DMS53 treated with DMSO at 0.1 percent for 48 hours (cell line): ENCODE results near the gene SPACA9.

Experiments
- DNase-seq: peaks from one replicate; lab custom pipeline; 2025; ENCODE audit not compliant: unreplicated experiment; lab: John Stamatoyannopoulos, UW

The SPACA9 gene

DNA sequence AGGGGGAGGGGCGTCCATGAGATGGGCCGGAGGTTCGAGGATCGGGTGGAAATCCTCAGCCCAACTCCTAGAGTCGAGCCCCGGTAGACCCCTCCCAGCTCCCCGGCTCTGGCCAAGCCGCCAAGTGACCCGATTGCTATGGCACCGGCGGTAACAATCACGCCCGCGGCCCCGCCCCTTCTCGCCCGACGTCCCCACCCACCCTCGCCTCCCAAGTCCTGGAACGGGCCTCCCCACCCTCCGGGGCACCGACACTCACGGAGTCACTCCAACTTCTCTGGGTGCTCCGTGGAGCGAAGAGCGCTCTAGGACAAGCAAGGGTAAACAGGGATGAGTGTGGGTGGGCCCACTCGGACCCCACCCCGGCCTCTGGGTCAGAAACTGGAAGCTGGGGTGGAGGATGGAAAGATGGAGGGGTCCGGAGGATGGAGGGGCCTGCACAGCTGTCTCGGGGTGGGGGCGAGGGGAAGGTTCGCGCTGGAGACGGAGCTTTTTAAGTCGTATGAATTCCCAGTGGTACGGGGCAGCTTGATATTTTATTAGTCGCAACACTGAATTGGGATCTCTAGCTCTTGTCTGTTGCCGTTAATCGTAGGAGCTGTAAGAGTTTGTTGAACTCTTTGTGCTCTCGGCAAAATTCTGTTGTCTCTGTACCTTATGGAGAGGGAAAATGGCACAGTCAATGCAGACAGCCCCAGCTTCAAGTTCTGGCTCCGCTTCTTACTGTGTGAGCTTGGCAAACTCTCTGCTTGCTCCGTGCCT, at the start of gene SPACA9:
Gene SPACA9, plus strand, starts transcription at position 204 of the 762 bp plus-strand sequence. CDS start 5,050 bp downstream, outside the sequence.
- DNase-seq, result peak; percentile 10

- DNase-seq, result no peak
Observed at GRCh38 chr9:132832171-132832881, 46.4 kb upstream of the SPACA9 start.

DNA sequence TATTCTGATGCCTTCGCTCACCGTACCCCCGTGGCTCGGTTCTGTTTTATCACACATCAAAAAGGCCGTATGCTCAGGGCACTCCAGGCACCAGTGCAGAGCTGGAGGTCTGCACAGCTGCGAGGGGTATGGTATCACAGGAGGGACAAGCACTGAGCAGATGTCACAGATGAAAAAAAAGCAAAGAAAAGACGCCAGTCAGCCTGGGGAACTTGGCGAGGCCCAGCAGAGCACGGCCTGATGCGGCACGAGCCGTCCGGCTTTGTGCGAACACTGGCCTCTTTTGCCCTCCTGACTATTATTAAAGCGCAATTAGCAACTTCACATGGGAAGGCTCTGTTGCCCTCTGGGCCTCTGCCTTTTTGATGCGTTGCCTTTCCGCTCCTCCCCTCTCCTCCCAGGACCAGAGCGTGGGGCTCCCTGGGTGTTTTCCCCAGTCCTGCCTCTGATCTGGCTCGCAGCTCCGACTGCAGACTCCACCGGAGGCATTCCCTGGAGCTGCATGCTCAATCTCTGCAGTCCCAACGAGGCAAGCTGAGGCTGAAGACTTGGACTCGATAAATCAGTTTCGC, 45.1 kb upstream of the SPACA9 start:
- no peak for DNase-seq

DNA sequence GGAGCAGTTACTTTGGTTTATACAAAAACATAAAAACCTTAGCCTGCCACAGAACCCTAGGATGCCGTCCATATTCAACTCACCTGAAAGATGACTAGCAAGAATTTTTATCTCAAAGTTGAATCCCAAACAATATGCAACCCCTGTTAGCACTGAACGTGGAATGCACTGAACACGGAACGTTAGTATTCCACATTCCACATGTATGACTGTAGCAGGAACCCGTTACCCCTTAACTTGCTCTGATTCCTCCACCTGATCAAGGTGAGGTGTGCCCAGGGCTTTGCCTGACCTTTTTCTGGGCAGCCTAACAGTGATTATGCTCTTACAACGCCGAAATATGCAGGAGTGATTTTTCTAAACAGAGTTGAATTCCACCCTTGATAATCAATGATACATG, 44.4 kb upstream of the SPACA9 start:
- DNase-seq, result no peak

DNA sequence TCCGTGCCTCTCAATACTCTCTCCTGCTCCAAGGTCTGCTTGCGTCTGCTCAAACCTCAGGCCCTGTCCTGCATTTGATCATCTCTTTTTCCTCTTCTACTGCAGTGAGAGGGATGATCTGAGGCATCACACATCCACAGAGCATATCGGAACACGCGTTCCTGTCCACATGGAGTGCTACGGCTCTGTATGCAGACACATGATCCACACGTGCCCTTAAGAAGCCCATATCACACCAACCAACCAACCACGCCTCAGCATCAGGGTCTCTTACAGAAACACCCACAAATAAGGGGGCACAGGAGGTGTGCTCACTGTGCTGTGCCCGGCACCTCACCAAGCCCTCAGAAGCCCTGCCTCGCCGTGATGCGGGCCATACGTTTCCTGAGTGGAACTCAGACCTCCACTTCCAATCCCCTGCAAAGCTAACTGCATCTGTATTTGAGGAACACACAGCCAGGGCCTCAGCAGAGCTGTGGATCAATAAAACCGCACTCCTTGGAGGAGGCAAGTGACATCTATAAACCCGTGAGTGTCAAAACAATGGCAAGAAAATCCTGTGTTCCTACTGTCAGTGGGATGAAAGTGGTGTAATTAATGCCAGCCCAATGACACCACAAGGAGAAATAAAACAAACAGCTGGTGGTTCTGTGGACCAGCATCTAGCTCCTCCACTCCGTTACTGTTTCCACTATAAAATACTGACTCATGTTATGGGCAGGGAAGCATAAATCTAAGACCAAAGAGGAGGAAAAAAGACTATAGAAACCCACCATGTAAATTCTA, 41.0 kb upstream of the SPACA9 start:
- DNase-seq, result no peak

DNA sequence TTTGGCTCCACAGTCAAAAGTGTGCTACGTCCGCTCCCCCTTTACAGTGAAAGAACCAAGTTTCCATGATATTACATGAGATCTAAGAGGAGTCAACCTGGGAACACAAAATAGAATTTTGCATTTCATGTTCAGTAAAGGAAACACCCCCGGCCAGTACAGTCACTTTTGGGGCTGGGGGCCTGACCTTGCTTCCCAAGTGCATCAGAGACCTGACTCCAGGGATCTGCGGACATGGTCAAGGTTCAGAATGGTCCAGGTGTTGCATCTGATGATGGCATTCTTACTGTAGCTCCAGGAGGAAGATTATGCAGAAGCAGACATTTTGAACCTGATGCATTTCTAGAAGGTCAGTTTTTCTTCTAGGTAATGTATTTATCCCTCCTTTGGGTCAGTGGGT, 40.4 kb upstream of the SPACA9 start:
- DNase-seq, result no peak

- DNase-seq, result no peak
Observed at GRCh38 chr9:132840980-132841379, 37.7 kb upstream of the SPACA9 start.

DNA sequence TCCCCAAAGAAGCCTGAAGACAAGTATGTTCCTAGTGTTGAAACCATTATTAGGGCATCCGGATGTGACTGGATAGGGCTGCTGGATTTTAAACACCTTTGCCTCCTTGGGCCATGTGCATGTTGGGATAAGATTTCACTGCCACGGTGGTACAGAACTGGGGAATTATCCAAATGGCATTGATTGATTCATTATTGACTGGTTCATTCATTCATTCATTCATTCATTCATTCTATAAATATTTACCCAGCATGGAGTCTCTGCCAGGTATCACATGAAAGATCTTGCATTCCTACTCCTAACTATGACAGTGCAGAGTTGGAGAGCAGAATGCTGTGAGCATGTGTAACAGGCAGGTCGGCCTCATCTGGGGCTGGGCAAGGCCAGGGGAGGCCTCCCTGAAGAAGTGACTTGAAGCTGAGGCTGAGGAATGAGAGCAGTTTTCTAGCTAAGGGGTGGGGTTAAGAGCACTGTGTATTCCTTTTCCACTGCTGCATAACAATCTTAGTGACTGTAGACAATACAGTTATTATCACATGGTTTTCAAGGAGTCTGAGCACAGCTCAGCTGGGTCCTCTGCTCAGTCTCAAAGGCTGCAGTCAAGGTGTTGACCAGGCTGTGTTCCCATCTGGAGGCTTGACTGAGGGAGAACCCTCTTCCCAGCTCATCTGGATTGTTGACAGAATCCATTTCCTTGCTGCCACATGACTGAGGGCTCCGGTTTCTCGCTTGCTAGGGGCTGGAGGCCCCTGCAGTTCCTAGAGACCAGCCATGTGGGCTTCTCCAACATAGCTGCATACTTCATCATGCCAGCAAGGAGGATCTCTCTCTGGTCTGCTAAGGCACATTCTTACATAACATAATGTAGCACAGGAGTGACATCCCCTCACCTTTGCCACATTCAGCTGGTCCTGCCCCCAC, 36.3 kb upstream of the SPACA9 start:
- no peak for DNase-seq

- no peak for DNase-seq
Observed at GRCh38 chr9:132846109-132846917, 32.4 kb upstream of the SPACA9 start.

DNA sequence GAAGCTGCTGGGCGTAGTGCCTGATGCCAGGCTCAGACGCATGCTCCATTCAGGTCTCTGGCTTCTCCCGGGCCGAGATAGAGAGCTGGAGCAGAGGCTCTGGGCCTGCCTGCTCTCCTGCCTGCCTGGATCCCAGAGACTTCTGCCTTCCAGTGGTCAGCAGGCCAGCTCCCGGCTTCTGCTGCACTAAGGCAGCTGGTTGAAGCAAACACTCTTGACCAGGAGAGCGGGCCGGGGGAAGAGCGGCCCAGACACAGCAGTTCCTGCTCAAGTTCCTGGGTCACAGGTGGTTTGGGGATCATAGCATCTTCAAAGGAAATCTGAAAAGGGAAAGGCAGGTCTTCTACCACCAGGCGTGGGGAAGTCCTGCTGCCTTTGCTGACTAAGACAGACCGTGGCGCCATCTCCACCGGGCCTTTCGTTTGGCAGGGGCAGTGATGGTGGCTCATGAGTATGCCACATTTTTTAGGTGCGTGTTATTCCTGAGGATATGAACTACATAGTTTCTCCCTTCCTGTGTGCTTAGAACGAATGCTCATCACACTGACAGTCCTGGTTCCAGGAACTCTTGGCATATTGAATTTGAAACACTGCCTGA, 31.7 kb upstream of the SPACA9 start:
- no peak for DNase-seq

DNA sequence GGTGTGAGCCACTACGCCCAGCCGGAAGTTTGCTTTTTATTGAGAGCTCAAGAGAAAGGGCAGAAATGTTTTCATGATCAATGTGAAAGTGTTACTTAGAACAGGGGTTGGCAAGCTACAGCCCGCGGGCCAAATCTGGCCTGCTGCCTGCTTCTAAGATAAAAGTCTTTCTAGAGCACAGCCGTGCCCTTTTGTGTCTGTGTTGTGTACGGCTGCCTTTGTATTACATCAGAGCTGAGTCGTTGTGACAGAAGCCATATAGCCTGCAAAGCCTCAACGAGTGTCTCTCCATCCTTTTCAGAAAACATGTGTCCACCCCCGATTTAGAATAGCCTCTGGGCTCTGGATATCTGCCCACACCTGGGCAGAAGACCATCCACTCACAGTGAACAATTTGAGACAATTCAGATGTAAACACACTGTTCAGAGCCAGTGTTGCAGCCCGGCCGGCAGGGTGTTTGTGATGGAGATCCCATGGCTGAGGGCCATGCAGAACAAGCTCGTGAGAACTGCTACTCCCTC, 29.5 kb upstream of the SPACA9 start:
- DNase-seq, result peak; percentile 20

GRCh38 chr9:132853482-132853881, 25.2 kb upstream of the SPACA9 start:
- no peak for DNase-seq

- no peak for DNase-seq
Observed at GRCh38 chr9:132854832-132855231, 23.9 kb upstream of the SPACA9 start.

GRCh38 chr9:132855904-132856303, 22.8 kb upstream of the SPACA9 start:
- no peak for DNase-seq

- no peak for DNase-seq
Observed at GRCh38 chr9:132857031-132857430, 21.7 kb upstream of the SPACA9 start.

GRCh38 chr9:132857616-132858342, 20.9 kb upstream of the SPACA9 start:
- DNase-seq, result no peak

DNA sequence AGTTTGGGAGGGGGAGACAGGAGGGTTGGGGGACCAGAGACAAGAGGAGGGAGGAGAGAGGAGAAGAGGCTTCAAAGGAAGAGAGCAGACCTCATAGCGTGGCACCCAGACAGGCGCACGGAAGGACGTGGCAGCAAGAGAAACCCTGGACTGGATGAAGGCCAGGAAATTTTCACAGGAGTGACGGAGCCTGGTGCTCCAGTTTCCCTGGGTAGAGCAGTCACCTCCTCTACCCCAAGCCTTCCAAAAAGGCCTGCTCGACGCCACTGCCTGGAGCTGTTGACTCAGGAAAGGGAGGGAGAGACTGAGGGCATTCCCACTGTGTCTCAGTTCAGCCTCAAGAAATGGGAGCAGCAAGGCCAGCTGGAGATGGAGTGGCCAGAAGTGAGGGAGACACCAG, 19.9 kb upstream of the SPACA9 start:
- DNase-seq, result no peak

DNA sequence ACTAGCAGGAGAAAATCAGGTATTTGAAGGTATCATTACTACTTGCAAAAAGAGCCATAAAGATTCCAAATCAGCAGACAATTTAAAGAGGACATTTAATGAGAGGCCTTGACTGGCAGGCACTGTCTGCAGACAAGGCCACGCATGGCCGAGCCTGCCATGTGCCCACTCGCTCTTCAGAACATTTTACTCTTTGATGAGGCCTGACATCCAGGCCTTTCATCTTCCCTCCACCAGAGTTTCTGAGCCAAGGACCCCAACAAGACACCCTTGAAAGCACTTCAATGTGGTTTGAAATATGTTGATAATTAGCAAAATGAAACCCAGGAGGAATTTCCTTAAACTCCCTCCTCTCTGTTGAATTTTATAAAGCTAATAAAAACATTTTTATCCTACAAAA, 17.0 kb upstream of the SPACA9 start:
- no peak for DNase-seq
